Left ventricle myocardium inferior (tissue), 1 donor: ENCODE data around the gene CDKN1A. TPM values are rescaled to one million over a fixed set of nuclear protein-coding genes. Genes with fewer than 3 reads are reported as not detected.

Source experiments
- DNase-seq: peaks from one replicate; pipeline ENCODE4 v3.0.0-alpha.2; 2020
- H3K27ac ChIP-seq: fragments of 200-600 bp; replicated peaks from 2 replicates; pipeline ENCODE4 v1.8.0; 2021
- H3K27me3 ChIP-seq: fragments of 200-600 bp; 2 replicates; pipeline ENCODE4 v1.8.0; 2021; ENCODE audit warnings: low read depth
- H3K36me3 ChIP-seq: fragments of 200-600 bp; 2 replicates; pipeline ENCODE4 v1.8.0; 2021
- H3K4me1 ChIP-seq: fragments of 200-600 bp; 2 replicates; pipeline ENCODE4 v1.8.0; 2021
- H3K4me3 ChIP-seq: fragments of 200-600 bp; 2 replicates; pipeline ENCODE4 v1.8.0; 2021; ENCODE audit warnings: mild to moderate bottlenecking, moderate library complexity
- H3K9me3 ChIP-seq: fragments of 200-600 bp; replicated peaks from 2 replicates; pipeline ENCODE4 v1.8.0; 2021
- intact Hi-C: fragments of 100-400 bp; cut with micrococcal nuclease; formaldehyde crosslinking; loops from one replicate; pipeline ENCODE4 v1.11.0; 2022
- total RNA-seq: library from RNA; stranded (reverse); fragmentation: NEBNext Ultra II Directional; extraction: Animal tissue kit (Norgen Biotek cat#: 25700); gene quantifications from one replicate; pipeline ENCODE4 v1.2.1, GENCODE V29; 2021
- TF ChIP-seq, protein P1 (sequence below): fragments of 200-600 bp; IDR thresholded peaks from 2 replicates; pipeline ENCODE4 v1.8.0; 2021; ENCODE audit warnings: antibody characterized with exemption, mild to moderate bottlenecking, borderline replicate concordance
- donor health status: DM: no; HTN: yes; CAD: no; lungs with severe emphysema.

CDKN1A gene
- total RNA-seq, 1 donor from 2014 or later: 67.2 TPM

DNA sequence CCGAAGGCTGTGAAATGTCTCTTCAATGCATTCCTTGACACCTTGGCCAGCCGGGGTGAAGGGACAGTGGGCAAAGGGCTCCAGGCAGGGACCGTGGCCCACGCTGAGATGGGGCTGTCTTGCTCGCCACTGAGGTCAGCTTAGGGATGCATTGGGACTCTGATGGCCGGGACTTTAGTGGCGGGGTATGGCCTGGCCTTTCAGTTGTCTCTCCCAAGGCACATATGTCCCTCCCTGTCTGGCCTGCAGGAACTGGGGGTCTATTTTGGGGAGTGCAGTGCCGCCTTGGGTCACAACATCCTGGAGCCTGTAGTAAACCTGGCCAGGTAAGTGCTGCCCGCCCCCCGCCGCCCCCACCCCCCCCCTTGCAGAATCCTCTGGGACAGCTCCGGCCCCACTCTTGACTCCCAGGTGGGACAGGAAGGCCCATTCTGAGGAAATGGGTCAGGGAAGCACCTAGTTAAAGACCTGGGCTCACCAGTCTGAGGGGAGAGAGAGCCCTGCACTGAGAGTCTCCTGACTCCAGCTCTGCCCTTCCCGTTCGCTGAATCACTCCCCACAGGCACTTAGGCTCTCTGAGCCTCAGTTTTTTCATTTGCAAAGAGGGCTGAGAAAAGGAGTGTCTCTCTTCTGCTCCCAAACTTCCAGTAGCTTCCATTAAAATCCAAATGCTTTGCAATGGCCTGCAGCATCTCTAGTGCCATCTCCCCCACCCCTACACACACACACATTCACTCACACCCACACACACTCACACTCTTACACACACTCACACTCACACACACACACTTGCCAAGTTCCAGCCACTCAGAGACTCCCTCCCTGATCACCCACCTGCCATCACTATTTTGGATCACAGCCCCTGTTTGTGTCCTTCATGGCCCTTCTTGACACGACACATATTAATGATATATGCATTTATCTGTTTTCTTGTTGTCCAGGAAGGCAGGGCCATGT lies 52.2 kb downstream of the CDKN1A start:
- no peaks in the 10 kb centered on the region for H3K27me3 ChIP-seq
- intact Hi-C loops: no loop called here
- DNase-seq: no peak
- H3K27ac ChIP-seq: no peak overlapping the region
- H3K36me3 ChIP-seq: no peaks in the 10 kb centered on the region
- TF ChIP-seq, protein P1, sequence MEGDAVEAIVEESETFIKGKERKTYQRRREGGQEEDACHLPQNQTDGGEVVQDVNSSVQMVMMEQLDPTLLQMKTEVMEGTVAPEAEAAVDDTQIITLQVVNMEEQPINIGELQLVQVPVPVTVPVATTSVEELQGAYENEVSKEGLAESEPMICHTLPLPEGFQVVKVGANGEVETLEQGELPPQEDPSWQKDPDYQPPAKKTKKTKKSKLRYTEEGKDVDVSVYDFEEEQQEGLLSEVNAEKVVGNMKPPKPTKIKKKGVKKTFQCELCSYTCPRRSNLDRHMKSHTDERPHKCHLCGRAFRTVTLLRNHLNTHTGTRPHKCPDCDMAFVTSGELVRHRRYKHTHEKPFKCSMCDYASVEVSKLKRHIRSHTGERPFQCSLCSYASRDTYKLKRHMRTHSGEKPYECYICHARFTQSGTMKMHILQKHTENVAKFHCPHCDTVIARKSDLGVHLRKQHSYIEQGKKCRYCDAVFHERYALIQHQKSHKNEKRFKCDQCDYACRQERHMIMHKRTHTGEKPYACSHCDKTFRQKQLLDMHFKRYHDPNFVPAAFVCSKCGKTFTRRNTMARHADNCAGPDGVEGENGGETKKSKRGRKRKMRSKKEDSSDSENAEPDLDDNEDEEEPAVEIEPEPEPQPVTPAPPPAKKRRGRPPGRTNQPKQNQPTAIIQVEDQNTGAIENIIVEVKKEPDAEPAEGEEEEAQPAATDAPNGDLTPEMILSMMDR: no peak
- H3K9me3 ChIP-seq: no peaks in the 10 kb centered on the region
- peaks cover 32% of the 10 kb centered on the region for H3K4me1 ChIP-seq
- no peak overlapping the region for H3K4me3 ChIP-seq

DNA sequence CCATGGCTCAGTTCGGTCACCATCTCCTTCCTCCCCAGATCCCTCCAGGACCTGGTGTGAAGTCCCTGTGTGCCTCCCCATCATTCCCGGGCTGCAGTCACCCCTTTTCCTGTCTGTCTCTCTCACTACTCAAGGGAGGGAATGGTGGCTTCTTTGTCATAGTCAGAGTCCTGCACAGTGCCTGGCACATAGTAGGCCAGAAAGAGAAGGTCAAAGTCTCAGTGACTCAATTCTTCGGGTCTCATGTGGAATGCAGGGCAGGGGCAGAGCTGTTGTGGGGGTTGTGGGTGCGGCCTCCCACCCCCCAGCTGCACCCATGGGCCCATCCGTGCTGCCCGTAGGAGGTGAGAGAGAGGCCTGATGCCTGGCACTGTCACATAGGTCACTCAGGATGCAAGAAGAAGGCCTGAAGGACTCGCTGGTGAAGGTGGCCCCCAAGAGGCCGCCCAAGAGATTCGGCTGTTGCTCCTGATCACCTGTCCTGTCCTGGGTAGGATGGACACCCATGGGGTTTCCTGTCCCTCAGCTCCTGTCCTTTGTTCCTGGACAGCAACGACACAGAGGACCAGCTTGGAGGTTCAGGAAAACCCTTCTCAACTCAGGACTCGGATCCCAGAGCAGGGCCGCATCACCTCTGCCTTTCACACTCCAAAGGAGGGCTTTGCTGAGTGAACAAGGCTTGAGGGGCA lies 53.3 kb downstream of the CDKN1A start:
- TF ChIP-seq, protein P1: no peak
- Histone ChIP-seq H3K4me1 (peaks cover 39% of the 10 kb centered on the region), H3K27me3 (no peaks in the 10 kb centered on the region), H3K9me3 (no peaks in the 10 kb centered on the region), H3K36me3 (no peaks in the 10 kb centered on the region), H3K4me3 (no peak overlapping the region), H3K27ac (no peak overlapping the region)
- intact Hi-C loops: no loop called here
- DNase-seq: no peak

DNA sequence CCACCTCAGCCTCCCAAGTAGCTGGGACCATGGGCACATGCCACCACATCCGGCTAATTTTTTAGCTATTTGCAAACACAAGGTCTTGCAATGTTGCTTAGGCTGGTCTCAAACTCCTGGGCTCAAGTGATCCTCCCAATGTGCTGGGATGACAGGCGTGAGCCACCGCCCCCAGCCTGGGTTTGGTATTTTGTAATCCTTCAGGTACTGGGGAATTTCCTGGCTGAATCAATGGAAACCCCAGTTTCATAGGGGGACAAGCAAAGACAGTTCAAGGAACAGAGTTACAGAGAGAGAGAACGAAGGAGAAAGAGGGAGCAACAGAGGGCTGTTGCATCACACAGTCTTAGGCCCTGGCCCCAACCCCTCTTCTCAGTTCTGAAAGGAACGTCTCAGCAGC lies 54.8 kb downstream of the CDKN1A start:
- intact Hi-C loops: no loop called here
- Histone ChIP-seq H3K27ac (no peak overlapping the region), H3K4me3 (no peak overlapping the region), H3K9me3 (no peaks in the 10 kb centered on the region), H3K36me3 (no peaks in the 10 kb centered on the region), H3K4me1 (peaks cover 39% of the 10 kb centered on the region), H3K27me3 (no peaks in the 10 kb centered on the region)
- peak; percentile 3 for DNase-seq
- TF ChIP-seq, protein P1: no peak

DNA sequence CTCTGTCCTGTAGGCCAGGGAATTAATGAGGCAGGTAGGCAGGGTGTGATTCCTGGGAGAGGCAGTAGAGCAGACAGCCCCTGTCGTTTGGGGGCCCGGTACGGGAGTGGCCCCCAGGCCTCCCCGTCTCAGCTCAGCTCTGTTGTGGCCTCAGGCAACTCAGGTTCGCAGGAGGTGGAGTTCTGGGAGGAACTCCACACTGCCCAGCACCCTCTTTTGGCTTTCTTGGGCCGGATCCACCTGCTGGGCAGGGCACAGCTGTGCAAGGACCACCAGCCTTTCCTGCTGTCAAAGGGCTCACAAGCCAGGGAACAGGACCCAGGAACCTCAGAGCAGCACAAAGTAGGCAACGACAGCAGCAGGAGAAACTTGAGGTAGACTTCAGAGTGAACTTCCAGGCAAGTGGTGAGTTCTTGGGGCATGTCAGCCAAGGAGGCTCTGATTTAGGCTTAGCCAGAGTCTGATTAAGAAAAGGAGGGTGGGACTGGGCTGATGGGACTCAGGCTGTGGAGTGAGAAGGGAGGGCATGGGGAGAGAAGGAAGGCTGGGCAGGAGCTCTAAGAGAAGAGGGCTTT lies 56.1 kb downstream of the CDKN1A start:
- Histone ChIP-seq H3K27me3 (no peaks in the 10 kb centered on the region), H3K4me1 (peaks cover 31% of the 10 kb centered on the region), H3K4me3 (peak overlapping the region; percentile 53), H3K9me3 (no peaks in the 10 kb centered on the region), H3K36me3 (no peaks in the 10 kb centered on the region), H3K27ac (peak overlapping the region; percentile 94)
- no peak for DNase-seq
- TF ChIP-seq, protein P1: no peak
- intact Hi-C loops: no loop called here

DNA sequence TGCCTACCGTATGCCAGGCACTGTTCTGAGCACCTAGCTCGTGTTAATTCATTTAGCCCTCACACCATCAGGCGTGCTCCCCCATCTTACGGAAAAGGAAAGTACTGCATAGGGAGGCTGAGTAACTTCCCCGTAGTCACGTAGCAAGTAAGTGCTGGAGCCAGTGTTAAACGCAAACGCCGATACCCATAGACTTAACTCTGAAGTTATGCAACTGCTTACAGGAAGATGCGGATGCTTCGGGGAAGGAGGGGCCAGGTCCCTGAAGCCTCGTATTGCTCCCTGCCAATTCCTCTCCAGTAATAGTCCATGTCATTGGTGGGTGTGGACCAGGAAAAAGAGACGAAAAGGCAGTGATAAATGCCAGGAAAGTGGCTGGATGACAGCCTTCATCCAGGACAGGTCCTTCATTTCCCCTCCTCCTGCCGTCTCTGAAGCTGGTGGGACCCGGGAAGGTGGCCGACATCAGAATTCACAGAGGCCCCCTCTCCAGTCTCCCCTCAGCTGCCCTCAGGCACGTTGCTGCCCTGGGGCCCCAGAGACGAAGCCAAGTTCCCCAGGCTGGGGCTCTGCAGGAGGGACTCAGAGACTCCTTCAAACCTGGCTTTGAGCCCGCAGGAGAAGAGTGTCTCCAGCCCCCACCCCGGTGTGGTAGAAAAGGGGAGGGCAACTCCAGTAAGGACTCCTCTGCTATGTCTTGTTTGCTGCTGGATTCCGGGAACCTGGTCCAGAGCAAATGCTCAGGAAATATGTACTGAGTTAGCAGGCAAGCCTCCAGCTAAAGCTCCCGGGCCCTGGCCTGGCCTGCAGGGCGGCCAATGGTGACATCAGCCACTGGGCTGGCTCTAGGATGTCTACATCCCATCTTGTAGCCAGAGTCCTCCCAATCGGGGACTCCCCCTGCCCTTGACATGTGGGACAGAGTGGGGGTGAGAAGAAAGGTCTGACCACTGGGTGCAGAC lies 56.9 kb downstream of the CDKN1A start:
- peak; percentile 87 for DNase-seq
- peaks cover 37% of the 10 kb centered on the region for H3K4me1 ChIP-seq
- no peaks in the 10 kb centered on the region for H3K36me3 ChIP-seq
- peak overlapping the region; percentile 94 for H3K27ac ChIP-seq
- H3K27me3 ChIP-seq: no peaks in the 10 kb centered on the region
- TF ChIP-seq, protein P1: peak; percentile 16
- H3K4me3 ChIP-seq: peak overlapping the region; percentile 53
- H3K9me3 ChIP-seq: no peaks in the 10 kb centered on the region
- intact Hi-C loops: no loop called here
